HL-60 (cell line): ENCODE results near the gene COL1A2.

Experiments used
- DNase-seq, 2 experiments: peaks; one replicate each; pipeline ENCODE4 v3.0.0-alpha.2; 2010 to 2020; ENCODE audit warnings: low read depth in 1 of 2, low spot score in 1 of 2
- H3K27ac ChIP-seq: fragments of 250-450 bp; sonication (Bioruptor Pico); replicated peaks from 2 replicates; pipeline ENCODE4 v1.5.1; 2020; ENCODE audit warnings: mild to moderate bottlenecking, moderate library complexity
- H3K27me3 ChIP-seq: fragments of 250-450 bp; sonication (Bioruptor Pico); 2 replicates; pipeline ENCODE4 v1.5.1; 2021; ENCODE audit warnings: mild to moderate bottlenecking, moderate library complexity; ENCODE audit not compliant: insufficient read depth, poor library complexity, severe bottlenecking
- H3K4me3 ChIP-seq: replicated peaks from 2 replicates; pipeline ENCODE4 v1.5.1; 2011; ENCODE audit warnings: mild to moderate bottlenecking, control low read depth, low read length; ENCODE audit not compliant: insufficient read depth
- GABPA ChIP-seq: IDR thresholded peaks from 2 replicates; pipeline ENCODE4 v1.6.1; 2012; ENCODE audit warnings: low read depth
- POLR2AphosphoS5 ChIP-seq: IDR thresholded peaks from 2 replicates; pipeline ENCODE4 v1.6.1; 2012; ENCODE audit warnings: low read depth
- SPI1 ChIP-seq: IDR thresholded peaks from 2 replicates; pipeline ENCODE4 v1.6.1; 2012; ENCODE audit warnings: low read depth, mild to moderate bottlenecking, borderline replicate concordance
- TF ChIP-seq, protein P1 (sequence below): IDR thresholded peaks from 2 replicates; pipeline ENCODE4 v1.6.1; 2012; ENCODE audit warnings: low read depth; ENCODE audit not compliant: insufficient replicate concordance
- TF ChIP-seq, protein P2 (sequence below): IDR thresholded peaks from one replicate; pipeline ENCODE4 v1.5.1; 2011; ENCODE audit warnings: low read length, control low read depth, inconsistent platforms; ENCODE audit not compliant: insufficient read depth

The COL1A2 gene

DNA sequence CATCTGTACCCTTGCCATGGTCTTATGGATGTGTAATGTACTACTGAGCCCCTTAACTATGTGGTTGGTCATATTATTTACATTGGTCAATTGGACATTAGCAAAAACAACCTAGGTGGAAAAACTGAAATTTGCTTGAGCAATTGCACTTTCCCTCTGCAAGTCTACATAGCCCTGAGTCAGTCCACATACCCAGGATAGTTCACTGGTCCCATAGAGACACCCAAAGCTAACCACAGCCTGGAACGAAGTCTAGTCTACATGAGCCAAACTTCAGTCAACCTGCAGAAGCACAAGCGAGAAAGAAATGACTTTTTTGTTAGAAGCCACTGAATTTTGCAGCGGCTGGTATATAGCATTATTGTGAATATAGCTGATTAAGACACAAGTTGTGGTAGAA is 37.6 kb upstream of the COL1A2 start:
- Histone ChIP-seq H3K4me3 (no peak overlapping the region), H3K27ac (no peak overlapping the region), H3K27me3 (no peaks in the 10 kb centered on the region)
- TF ChIP-seq SPI1 (no peak), GABPA (no peak), POLR2AphosphoS5 (no peak)
- TF ChIP-seq, protein P1, sequence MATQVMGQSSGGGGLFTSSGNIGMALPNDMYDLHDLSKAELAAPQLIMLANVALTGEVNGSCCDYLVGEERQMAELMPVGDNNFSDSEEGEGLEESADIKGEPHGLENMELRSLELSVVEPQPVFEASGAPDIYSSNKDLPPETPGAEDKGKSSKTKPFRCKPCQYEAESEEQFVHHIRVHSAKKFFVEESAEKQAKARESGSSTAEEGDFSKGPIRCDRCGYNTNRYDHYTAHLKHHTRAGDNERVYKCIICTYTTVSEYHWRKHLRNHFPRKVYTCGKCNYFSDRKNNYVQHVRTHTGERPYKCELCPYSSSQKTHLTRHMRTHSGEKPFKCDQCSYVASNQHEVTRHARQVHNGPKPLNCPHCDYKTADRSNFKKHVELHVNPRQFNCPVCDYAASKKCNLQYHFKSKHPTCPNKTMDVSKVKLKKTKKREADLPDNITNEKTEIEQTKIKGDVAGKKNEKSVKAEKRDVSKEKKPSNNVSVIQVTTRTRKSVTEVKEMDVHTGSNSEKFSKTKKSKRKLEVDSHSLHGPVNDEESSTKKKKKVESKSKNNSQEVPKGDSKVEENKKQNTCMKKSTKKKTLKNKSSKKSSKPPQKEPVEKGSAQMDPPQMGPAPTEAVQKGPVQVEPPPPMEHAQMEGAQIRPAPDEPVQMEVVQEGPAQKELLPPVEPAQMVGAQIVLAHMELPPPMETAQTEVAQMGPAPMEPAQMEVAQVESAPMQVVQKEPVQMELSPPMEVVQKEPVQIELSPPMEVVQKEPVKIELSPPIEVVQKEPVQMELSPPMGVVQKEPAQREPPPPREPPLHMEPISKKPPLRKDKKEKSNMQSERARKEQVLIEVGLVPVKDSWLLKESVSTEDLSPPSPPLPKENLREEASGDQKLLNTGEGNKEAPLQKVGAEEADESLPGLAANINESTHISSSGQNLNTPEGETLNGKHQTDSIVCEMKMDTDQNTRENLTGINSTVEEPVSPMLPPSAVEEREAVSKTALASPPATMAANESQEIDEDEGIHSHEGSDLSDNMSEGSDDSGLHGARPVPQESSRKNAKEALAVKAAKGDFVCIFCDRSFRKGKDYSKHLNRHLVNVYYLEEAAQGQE: no peak
- TF ChIP-seq, protein P2, sequence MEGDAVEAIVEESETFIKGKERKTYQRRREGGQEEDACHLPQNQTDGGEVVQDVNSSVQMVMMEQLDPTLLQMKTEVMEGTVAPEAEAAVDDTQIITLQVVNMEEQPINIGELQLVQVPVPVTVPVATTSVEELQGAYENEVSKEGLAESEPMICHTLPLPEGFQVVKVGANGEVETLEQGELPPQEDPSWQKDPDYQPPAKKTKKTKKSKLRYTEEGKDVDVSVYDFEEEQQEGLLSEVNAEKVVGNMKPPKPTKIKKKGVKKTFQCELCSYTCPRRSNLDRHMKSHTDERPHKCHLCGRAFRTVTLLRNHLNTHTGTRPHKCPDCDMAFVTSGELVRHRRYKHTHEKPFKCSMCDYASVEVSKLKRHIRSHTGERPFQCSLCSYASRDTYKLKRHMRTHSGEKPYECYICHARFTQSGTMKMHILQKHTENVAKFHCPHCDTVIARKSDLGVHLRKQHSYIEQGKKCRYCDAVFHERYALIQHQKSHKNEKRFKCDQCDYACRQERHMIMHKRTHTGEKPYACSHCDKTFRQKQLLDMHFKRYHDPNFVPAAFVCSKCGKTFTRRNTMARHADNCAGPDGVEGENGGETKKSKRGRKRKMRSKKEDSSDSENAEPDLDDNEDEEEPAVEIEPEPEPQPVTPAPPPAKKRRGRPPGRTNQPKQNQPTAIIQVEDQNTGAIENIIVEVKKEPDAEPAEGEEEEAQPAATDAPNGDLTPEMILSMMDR: no peak
- no peak for DNase-seq

DNA sequence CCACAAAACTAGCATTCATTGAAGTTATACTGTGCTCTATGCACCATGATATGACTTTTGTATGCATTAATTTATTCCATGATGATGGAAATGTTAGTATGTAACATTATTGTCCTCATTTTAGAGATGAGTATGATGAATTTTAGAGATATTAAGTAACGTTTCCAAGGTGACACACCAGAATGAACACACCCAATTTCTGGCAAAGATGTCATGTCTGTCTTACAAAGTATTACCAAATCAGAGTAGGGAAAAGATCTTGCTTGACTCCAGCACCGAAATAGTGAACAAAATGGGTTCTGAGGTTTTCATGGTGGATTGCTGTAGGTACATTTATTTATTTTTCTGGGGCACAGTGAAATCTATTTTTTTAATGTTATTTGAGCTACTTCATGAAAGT is 33.8 kb upstream of the COL1A2 start:
- H3K27me3 ChIP-seq: no peaks in the 10 kb centered on the region
- H3K4me3 ChIP-seq: no peak overlapping the region
- no peak for TF ChIP-seq GABPA
- no peak for TF ChIP-seq POLR2AphosphoS5
- TF ChIP-seq, protein P1: no peak
- TF ChIP-seq, protein P2: no peak
- TF ChIP-seq SPI1: no peak
- no peak overlapping the region for H3K27ac ChIP-seq
- DNase-seq: no peak

DNA sequence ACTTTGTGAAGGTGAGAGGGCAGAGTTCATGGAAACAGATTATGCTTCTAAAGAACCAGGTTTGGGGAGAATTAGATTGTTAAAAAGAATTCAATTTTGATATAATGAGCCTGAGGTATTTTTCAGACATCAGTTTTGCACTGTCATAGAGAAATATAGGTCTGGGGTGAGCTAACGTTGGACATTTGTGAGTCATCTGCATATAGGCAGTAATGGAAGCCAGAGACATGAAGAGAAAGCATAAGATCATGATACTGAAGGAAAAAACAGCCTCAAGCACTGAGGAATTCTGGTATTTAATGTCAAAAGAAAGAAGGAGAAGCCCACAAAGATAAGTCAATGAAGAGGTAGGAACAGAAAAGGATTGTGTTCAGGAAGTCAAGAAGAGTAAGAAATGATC is 32.4 kb upstream of the COL1A2 start:
- no peaks in the 10 kb centered on the region for H3K27me3 ChIP-seq
- DNase-seq: no peak
- TF ChIP-seq, protein P1: no peak
- no peak for TF ChIP-seq SPI1
- TF ChIP-seq GABPA: no peak
- H3K4me3 ChIP-seq: no peak overlapping the region
- no peak overlapping the region for H3K27ac ChIP-seq

DNA sequence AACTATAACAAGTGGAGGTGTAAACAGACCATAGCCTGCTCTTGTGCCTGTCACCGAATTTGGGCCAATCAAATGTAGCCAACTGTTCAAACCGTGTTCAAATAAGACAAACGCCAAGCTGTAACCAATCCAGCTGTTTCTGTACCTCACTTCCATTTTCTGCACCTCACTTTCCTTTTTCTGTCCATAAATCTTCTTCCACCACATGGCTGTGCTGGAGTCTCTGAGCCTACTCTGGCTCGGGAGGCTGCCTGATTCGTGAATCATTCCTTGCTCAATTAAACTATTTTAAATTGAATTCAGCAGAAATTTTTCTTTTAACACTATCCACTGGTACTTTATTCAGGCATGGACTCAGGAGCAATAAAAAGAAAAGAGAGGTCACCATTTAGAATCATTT is 29.9 kb upstream of the COL1A2 start:
- no peaks in the 10 kb centered on the region for H3K27me3 ChIP-seq
- H3K4me3 ChIP-seq: no peak overlapping the region
- H3K27ac ChIP-seq: no peak overlapping the region
- no peak for DNase-seq
- TF ChIP-seq POLR2AphosphoS5: no peak
- TF ChIP-seq, protein P1: no peak
- TF ChIP-seq SPI1: no peak
- TF ChIP-seq GABPA: no peak
- TF ChIP-seq, protein P2: no peak
